ENCODE data around the gene CDH4.

CDH4 gene

GRCh38 chr20:61665528-61666470 lies 413.7 kb downstream of the CDH4 start:
- no peak for DNase-seq (ENCODE audit: low read depth, low spot score)
- ChIA-PET POLR2A (no interaction called here), CTCF (no interaction called here)
- no peak for TF ChIP-seq CTCF (IDR thresholded peaks at IDR 0.05; ENCODE audit: insufficient read depth, low read length, missing control alignments)
- no peak overlapping the region for H3K4me3 ChIP-seq (ENCODE audit: low read depth, low read length)

- CTCF ChIA-PET, result no interaction called here
- POLR2A ChIA-PET, result no interaction called here
Measured at GRCh38 chr20:61666471-61666832, 414.4 kb downstream of the CDH4 start.

GRCh38 chr20:61667056-61667792 lies 415.2 kb downstream of the CDH4 start:
- POLR2A ChIA-PET, result no interaction called here
- CTCF ChIA-PET, result no interaction called here
- DNase-seq (ENCODE audit: low read depth, low spot score), result no peak
- no peak for TF ChIP-seq CTCF (IDR thresholded peaks at IDR 0.05; ENCODE audit: insufficient read depth, low read length, missing control alignments)
- no peak overlapping the region for H3K4me3 ChIP-seq (ENCODE audit: low read depth, low read length)

More at GRCh38 chr20:61666471-61666832, 414.4 kb downstream of the CDH4 start:
- no peak for TF ChIP-seq CTCF (IDR thresholded peaks at IDR 0.05; ENCODE audit: insufficient read depth, low read length, missing control alignments)
- H3K4me3 ChIP-seq (ENCODE audit: low read depth, low read length), result no peak overlapping the region
- DNase-seq (ENCODE audit: low read depth, low spot score), result no peak

- no peak for DNase-seq (ENCODE audit: low read depth, low spot score)
- no peak overlapping the region for H3K4me3 ChIP-seq (ENCODE audit: low read depth, low read length)
- TF ChIP-seq CTCF (IDR thresholded peaks at IDR 0.05; ENCODE audit: insufficient read depth, low read length, missing control alignments), result no peak
- ChIA-PET POLR2A (no interaction called here), CTCF (no interaction called here)
Measured at GRCh38 chr20:61668065-61668650, 416.1 kb downstream of the CDH4 start.

- TF ChIP-seq CTCF (IDR thresholded peaks at IDR 0.05; ENCODE audit: insufficient read depth, low read length, missing control alignments), result no peak
- ChIA-PET CTCF (no interaction called here), POLR2A (no interaction called here)
- DNase-seq (ENCODE audit: low read depth, low spot score), result no peak
- H3K4me3 ChIP-seq (ENCODE audit: low read depth, low read length), result no peak overlapping the region
Measured at GRCh38 chr20:61668771-61669503, 416.9 kb downstream of the CDH4 start.

All from AG04449 (cell line).